ENCODE data around the gene TCF12. TPM values are rescaled to one million over a fixed set of nuclear protein-coding genes. Genes with fewer than 3 reads are reported as not detected.

TCF12 gene
- total RNA-seq, 1 experiment from 2014 or later = 76.7 TPM

- no peak overlapping the region for H4K5ac ChIP-seq (ENCODE audit: insufficient read length, low read depth, low read length)
- no peak overlapping the region for H3K18ac ChIP-seq (ENCODE audit: insufficient read length, low read depth, low read length)
- H3K4me1 ChIP-seq (ENCODE audit: insufficient read depth, low read length) = peaks cover 7% of the 10 kb centered on the region; the same call in 1 of the 2 replicates
- H3K27ac ChIP-seq (ENCODE audit: insufficient read length, low read depth, low read length) = no peak overlapping the region
- H3K14ac ChIP-seq (ENCODE audit: insufficient read depth, low read length) = no peak overlapping the region
- H3T11ph ChIP-seq (ENCODE audit: low read length) = no peak overlapping the region
- H3K27me3 ChIP-seq (ENCODE audit: insufficient read depth, low read length) = no peaks in the 10 kb centered on the region
- Mint-ChIP-seq H3K36me3 (ENCODE audit: insufficient read depth in 1 of 3, low read depth in 3 of 3) (peaks cover 35 to 48% (median 35%) of the 10 kb centered on the region in 3 experiments), H3K27me3 (ENCODE audit: low read depth) (no peaks in the 10 kb centered on the region), H3K27ac (peak overlapping the region in 2 of 3 experiments; percentile 68 to 94; a peak in 5 of 7 replicates), H3K4me3 (no peak overlapping the region; a peak in 1 of 5 replicates), H3K9me3 (no peaks in the 10 kb centered on the region; a peak in 1 of 5 replicates), H3K4me1 (peaks cover 27 to 41% of the 10 kb centered on the region in 2 experiments)
- H3K23ac ChIP-seq (ENCODE audit: insufficient read length, low read depth, low read length) = no peak overlapping the region
- H2AFZ ChIP-seq (ENCODE audit: low read length) = no peak overlapping the region
- H3K56ac ChIP-seq (ENCODE audit: insufficient read length, low read depth, low read length) = no peak overlapping the region
- no peak for DNase-seq
- no peaks in the 10 kb centered on the region for H3K9me3 ChIP-seq (ENCODE audit: control insufficient read depth, low read depth, low read length)
- H2BK5ac ChIP-seq (ENCODE audit: insufficient read length, low read length) = no peak overlapping the region
- no peaks in the 10 kb centered on the region for H3K79me2 ChIP-seq (ENCODE audit: insufficient read depth, low read length)
- H2BK15ac ChIP-seq (ENCODE audit: low read depth, low read length) = no peak overlapping the region
- no peaks in the 10 kb centered on the region for H4K20me1 ChIP-seq (ENCODE audit: control insufficient read depth, insufficient read depth, insufficient read length)
- H2BK20ac ChIP-seq (ENCODE audit: low read depth, low read length, poor library complexity, severe bottlenecking) = no peak overlapping the region
- no peak overlapping the region for H2AK5ac ChIP-seq (ENCODE audit: insufficient read length, low read length)
- no peak overlapping the region for H4K8ac ChIP-seq (replicated peaks; ENCODE audit: insufficient read length, low read depth, low read length)
- no peaks in the 10 kb centered on the region for H3K23me2 ChIP-seq (ENCODE audit: insufficient read length, low read depth, low read length, poor library complexity, severe bottlenecking)
- TF ChIP-seq CTCF (conservative IDR thresholded peaks at IDR 0.05) = no peak
- H2BK120ac ChIP-seq (ENCODE audit: low read depth, low read length, poor library complexity, severe bottlenecking) = no peak overlapping the region
- no peak overlapping the region for H3K9ac ChIP-seq (ENCODE audit: extremely low read depth, insufficient read length, low read length)
- H3K79me1 ChIP-seq (ENCODE audit: insufficient read depth, low read depth, low read length, poor library complexity, severe bottlenecking) = no peaks in the 10 kb centered on the region
- no peak overlapping the region for H4K91ac ChIP-seq (ENCODE audit: insufficient read length, low read depth, low read length)
- H3K4me2 ChIP-seq (ENCODE audit: insufficient read depth, insufficient read length, low read length) = peak overlapping the region; percentile 21
- no peak overlapping the region for H3K4ac ChIP-seq (ENCODE audit: low read depth, low read length)
- no peak overlapping the region for H2BK12ac ChIP-seq (ENCODE audit: insufficient read length, low read depth, low read length)
These were observed 332.9 kb downstream of the TCF12 start for GRCh38 chr15:57251308-57251707.

All from H9 (cell line).